SJSA1 (cell line): ENCODE data around the gene TAC1. TPM values are rescaled to one million over a fixed set of nuclear protein-coding genes. Genes with fewer than 3 reads are reported as not detected.
"Not testable (repeated sequence)": the region's sequence is repeated elsewhere in the genome, so short reads cannot be mapped to it uniquely, and the experiment has no call there.

Experiments
- DNase-seq, 2 experiments: peaks; one replicate each; pipeline ENCODE4 v3.0.0-alpha.2; 2015 to 2020; ENCODE audit warnings: low spot score in 2 of 2, low read depth in 1 of 2
- H3K27ac ChIP-seq: fragments of 250-450 bp; sonication (Bioruptor Pico); 2 replicates; pipeline ENCODE4 v1.5.1; 2020; ENCODE audit warnings: mild to moderate bottlenecking, moderate library complexity
- H3K27me3 ChIP-seq: fragments of 250-450 bp; sonication (Bioruptor Pico); replicated peaks from 2 replicates; pipeline ENCODE4 v1.5.1; 2020; ENCODE audit warnings: mild to moderate bottlenecking, moderate library complexity
- H3K36me3 ChIP-seq: fragments of 250-450 bp; sonication (Bioruptor Pico); 2 replicates; pipeline ENCODE4 v1.5.1; 2020; ENCODE audit warnings: mild to moderate bottlenecking
- H3K4me1 ChIP-seq: fragments of 250-450 bp; sonication (Bioruptor Pico); replicated peaks from 2 replicates; pipeline ENCODE4 v1.6.1; 2021; ENCODE audit warnings: mild to moderate bottlenecking
- H3K4me3 ChIP-seq: fragments of 250-450 bp; sonication (Bioruptor Pico); 2 replicates; pipeline ENCODE4 v1.5.1; 2020; ENCODE audit warnings: mild to moderate bottlenecking
- H3K9me3 ChIP-seq: fragments of 250-450 bp; sonication (Bioruptor Pico); replicated peaks from 2 replicates; pipeline ENCODE4 v1.5.1; 2020; ENCODE audit warnings: mild to moderate bottlenecking
- total RNA-seq: library from RNA; depleted of rRNA; stranded (reverse); fragments of >200 nt; shearing (Covaris generic); gene quantifications from 2 replicates; pipeline ENCODE4 v1.2.3, GENCODE V29; 2014; rRNA removed

Gene TAC1
- total RNA-seq, 1 experiment from 2014 or later = not detected

- Histone ChIP-seq H3K9me3 (no peaks in the 10 kb centered on the region), H3K4me3 (no peak overlapping the region), H3K27ac (no peak overlapping the region), H3K27me3 (no peaks in the 10 kb centered on the region), H3K4me1 (no peaks in the 10 kb centered on the region), H3K36me3 (no peaks in the 10 kb centered on the region)
- no peak for DNase-seq
Measured at GRCh38 chr7:97757824-97758223, 25.9 kb downstream of the TAC1 start.

GRCh38 chr7:97770850-97771249 lies 39.0 kb downstream of the TAC1 start:
- Histone ChIP-seq H3K4me1 (no peaks in the 10 kb centered on the region), H3K36me3 (no peaks in the 10 kb centered on the region), H3K9me3 (no peaks in the 10 kb centered on the region), H3K4me3 (no peak overlapping the region), H3K27ac (no peak overlapping the region), H3K27me3 (no peaks in the 10 kb centered on the region)
- no peak for DNase-seq

- Histone ChIP-seq H3K4me3 (no peak overlapping the region), H3K36me3 (no peaks in the 10 kb centered on the region), H3K27me3 (no peaks in the 10 kb centered on the region), H3K9me3 (no peaks in the 10 kb centered on the region), H3K27ac (no peak overlapping the region), H3K4me1 (no peaks in the 10 kb centered on the region)
- DNase-seq = no peak
Measured at GRCh38 chr7:97771576-97771975, 39.7 kb downstream of the TAC1 start.

GRCh38 chr7:97772045-97772901 lies 40.4 kb downstream of the TAC1 start:
- H3K9me3 ChIP-seq = no peaks in the 10 kb centered on the region
- no peaks in the 10 kb centered on the region for H3K36me3 ChIP-seq
- DNase-seq = no peak

GRCh38 chr7:97786398-97786797 lies 54.5 kb downstream of the TAC1 start:
- H3K27ac ChIP-seq, H3K9me3 ChIP-seq, H3K4me1 ChIP-seq: not testable (repeated sequence)

More at GRCh38 chr7:97772045-97772901, 40.4 kb downstream of the TAC1 start:
- Histone ChIP-seq H3K4me1 (no peaks in the 10 kb centered on the region), H3K4me3 (no peak overlapping the region), H3K27me3 (no peaks in the 10 kb centered on the region), H3K27ac (no peak overlapping the region)

More at GRCh38 chr7:97786398-97786797, 54.5 kb downstream of the TAC1 start:
- not testable (repeated sequence) for H3K27me3 ChIP-seq, H3K36me3 ChIP-seq, H3K4me3 ChIP-seq, DNase-seq

Other genes starting within 250 kb of the TAC1 start
- 13.1 and 13.5 TPM in 2 replicates for gene ASNS, start 140.3 kb downstream of the TAC1 start, total RNA-seq